Measurements from ENCODE around the gene PLEKHM3. TPM values are rescaled to one million over a fixed set of nuclear protein-coding genes. Genes with fewer than 3 reads are reported as not detected.

PLEKHM3 gene
- total RNA-seq, 1 donor from 2014 or later = 9.1 TPM

DNA sequence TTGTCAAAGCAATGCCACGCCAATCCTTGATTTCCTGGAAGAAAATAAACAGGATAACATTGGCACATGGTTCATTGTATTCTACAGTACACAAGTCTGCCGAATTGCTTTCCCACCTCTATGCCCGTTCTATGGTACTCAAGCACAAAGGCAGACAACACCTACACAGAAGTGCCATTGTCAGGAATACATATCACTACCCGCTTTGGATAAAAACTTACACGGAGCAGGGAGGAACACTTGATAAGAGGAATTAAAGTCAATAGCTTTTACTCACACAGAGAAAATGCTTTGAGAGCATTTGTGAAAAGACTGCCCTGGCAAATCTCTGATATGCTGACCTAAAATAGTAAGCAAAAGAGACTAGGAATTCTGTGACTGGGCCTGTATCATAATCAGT lies 23.4 kb downstream of the PLEKHM3 start:
- no peak overlapping the region for H3K27ac Mint-ChIP-seq (ENCODE audit: unreplicated experiment)

DNA sequence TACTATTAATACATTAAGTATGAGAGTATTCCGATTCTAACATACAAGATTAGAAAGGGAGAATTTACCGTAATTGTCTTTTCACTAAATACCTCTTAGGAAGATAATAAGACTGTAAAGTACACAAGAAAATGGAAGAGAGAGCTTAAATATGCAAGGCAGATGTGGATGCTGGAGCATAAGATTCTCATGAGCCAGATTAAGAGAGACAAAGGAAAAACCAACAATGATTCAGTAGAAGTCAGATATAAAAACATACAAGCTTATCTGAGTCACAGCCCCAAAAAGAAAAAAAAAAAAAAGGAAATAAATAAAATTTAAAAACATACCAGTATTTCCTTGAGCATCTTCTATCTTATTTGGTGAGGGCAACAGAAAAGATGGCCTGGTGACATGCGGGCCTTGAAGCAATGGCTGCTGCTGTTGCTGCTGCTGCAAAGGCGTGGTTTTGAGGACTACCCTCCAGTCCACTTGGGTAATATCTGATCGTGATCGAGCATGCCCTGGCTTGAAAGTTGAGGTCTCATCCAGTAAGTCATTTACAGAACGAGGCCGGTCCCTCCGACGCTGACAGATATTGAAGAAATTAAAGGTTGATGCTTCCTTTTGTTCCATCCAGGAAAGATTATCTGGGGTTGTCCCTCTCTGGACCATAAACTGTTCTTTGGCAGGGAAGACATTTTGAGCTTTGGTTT lies 24.5 kb downstream of the PLEKHM3 start:
- Mint-ChIP-seq H3K9me3 (ENCODE audit: low read depth) (no peaks in the 10 kb centered on the region), H3K27ac (ENCODE audit: unreplicated experiment) (no peak overlapping the region)
- no peak for DNase-seq (ENCODE audit: low spot score)

More for the DNA sequence above, 23.4 kb downstream of the PLEKHM3 start:
- Mint-ChIP-seq H3K4me3 (ENCODE audit: unreplicated experiment) (no peak overlapping the region), H3K36me3 (ENCODE audit: low read depth) (peaks cover 9% of the 10 kb centered on the region), H3K4me1 (ENCODE audit: low read depth) (no peaks in the 10 kb centered on the region), H3K27me3 (ENCODE audit: low read depth) (no peaks in the 10 kb centered on the region), H3K9me3 (ENCODE audit: low read depth) (no peaks in the 10 kb centered on the region)
- no peak for DNase-seq (ENCODE audit: low spot score)
- TF ChIP-seq, protein P1, sequence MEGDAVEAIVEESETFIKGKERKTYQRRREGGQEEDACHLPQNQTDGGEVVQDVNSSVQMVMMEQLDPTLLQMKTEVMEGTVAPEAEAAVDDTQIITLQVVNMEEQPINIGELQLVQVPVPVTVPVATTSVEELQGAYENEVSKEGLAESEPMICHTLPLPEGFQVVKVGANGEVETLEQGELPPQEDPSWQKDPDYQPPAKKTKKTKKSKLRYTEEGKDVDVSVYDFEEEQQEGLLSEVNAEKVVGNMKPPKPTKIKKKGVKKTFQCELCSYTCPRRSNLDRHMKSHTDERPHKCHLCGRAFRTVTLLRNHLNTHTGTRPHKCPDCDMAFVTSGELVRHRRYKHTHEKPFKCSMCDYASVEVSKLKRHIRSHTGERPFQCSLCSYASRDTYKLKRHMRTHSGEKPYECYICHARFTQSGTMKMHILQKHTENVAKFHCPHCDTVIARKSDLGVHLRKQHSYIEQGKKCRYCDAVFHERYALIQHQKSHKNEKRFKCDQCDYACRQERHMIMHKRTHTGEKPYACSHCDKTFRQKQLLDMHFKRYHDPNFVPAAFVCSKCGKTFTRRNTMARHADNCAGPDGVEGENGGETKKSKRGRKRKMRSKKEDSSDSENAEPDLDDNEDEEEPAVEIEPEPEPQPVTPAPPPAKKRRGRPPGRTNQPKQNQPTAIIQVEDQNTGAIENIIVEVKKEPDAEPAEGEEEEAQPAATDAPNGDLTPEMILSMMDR (IDR thresholded peaks at IDR 0.05) = no peak

GRCh38 chr2:207996848-207997247 lies 28.5 kb downstream of the PLEKHM3 start:
- Mint-ChIP-seq H3K27me3 (ENCODE audit: low read depth) (no peaks in the 10 kb centered on the region), H3K36me3 (ENCODE audit: low read depth) (peaks cover 9% of the 10 kb centered on the region), H3K4me1 (ENCODE audit: low read depth) (peaks cover 4% of the 10 kb centered on the region), H3K27ac (ENCODE audit: unreplicated experiment) (no peak overlapping the region), H3K4me3 (ENCODE audit: unreplicated experiment) (no peak overlapping the region), H3K9me3 (ENCODE audit: low read depth) (no peaks in the 10 kb centered on the region)
- DNase-seq (ENCODE audit: low spot score) = no peak
- TF ChIP-seq, protein P1 (IDR thresholded peaks at IDR 0.05) = no peak

More for the DNA sequence above, 24.5 kb downstream of the PLEKHM3 start:
- Mint-ChIP-seq H3K27me3 (ENCODE audit: low read depth) (no peaks in the 10 kb centered on the region), H3K4me3 (ENCODE audit: unreplicated experiment) (no peak overlapping the region), H3K4me1 (ENCODE audit: low read depth) (no peaks in the 10 kb centered on the region), H3K36me3 (ENCODE audit: low read depth) (peaks cover 9% of the 10 kb centered on the region)
- TF ChIP-seq, protein P1 (IDR thresholded peaks at IDR 0.05) = no peak

DNA sequence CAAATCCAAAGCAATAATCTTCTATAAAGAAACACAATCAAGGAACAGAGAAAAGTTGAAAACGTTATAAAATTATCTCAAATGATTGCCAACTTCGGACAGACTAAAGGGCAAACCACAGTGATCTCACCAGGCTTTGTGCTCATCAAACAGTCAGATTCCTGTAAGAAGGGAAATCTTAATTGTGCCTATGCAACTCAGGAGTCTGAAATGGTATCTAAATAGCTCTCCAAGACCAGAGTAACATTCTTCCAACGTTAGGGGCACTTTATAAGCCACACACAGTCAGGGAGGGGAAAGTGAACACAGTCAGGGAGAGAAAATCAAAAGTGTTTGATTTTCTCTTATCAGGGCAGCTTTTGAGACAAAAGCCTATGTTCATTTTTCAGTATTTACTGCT lies 29.4 kb downstream of the PLEKHM3 start:
- H3K27ac Mint-ChIP-seq (ENCODE audit: unreplicated experiment) = no peak overlapping the region
- DNase-seq (ENCODE audit: low spot score) = no peak

GRCh38 chr2:207993151-207993763 lies 32.1 kb downstream of the PLEKHM3 start:
- TF ChIP-seq, protein P1 (IDR thresholded peaks at IDR 0.05) = no peak
- H3K36me3 Mint-ChIP-seq (ENCODE audit: low read depth) = no peaks in the 10 kb centered on the region
- no peak overlapping the region for H3K27ac Mint-ChIP-seq (ENCODE audit: unreplicated experiment)
- no peak for DNase-seq (ENCODE audit: low spot score)
- peaks cover 4% of the 10 kb centered on the region for H3K4me1 Mint-ChIP-seq (ENCODE audit: low read depth)
- no peaks in the 10 kb centered on the region for H3K27me3 Mint-ChIP-seq (ENCODE audit: low read depth)
- no peaks in the 10 kb centered on the region for H3K9me3 Mint-ChIP-seq (ENCODE audit: low read depth)
- no peak overlapping the region for H3K4me3 Mint-ChIP-seq (ENCODE audit: unreplicated experiment)

More for the DNA sequence above, 29.4 kb downstream of the PLEKHM3 start:
- peaks cover 4% of the 10 kb centered on the region for H3K4me1 Mint-ChIP-seq (ENCODE audit: low read depth)
- no peaks in the 10 kb centered on the region for H3K9me3 Mint-ChIP-seq (ENCODE audit: low read depth)
- H3K4me3 Mint-ChIP-seq (ENCODE audit: unreplicated experiment) = no peak overlapping the region
- peaks cover 9% of the 10 kb centered on the region for H3K36me3 Mint-ChIP-seq (ENCODE audit: low read depth)
- TF ChIP-seq, protein P1 (IDR thresholded peaks at IDR 0.05) = no peak
- no peaks in the 10 kb centered on the region for H3K27me3 Mint-ChIP-seq (ENCODE audit: low read depth)

All from chondrocyte (in vitro differentiated cells).